ENCODE measurements around the gene ARHGEF9. TPM values are rescaled to one million over a fixed set of nuclear protein-coding genes. Genes with fewer than 3 reads are reported as not detected.
"Not testable (repeated sequence)": the region's sequence is repeated elsewhere in the genome, so short reads cannot be mapped to it uniquely, and the experiment has no call there.

Gene ARHGEF9
- total RNA-seq, 1 donor from 2014 or later: 7.4 TPM

- DNase-seq (ENCODE audit: low read depth): no peak
- TF ChIP-seq, protein P1, sequence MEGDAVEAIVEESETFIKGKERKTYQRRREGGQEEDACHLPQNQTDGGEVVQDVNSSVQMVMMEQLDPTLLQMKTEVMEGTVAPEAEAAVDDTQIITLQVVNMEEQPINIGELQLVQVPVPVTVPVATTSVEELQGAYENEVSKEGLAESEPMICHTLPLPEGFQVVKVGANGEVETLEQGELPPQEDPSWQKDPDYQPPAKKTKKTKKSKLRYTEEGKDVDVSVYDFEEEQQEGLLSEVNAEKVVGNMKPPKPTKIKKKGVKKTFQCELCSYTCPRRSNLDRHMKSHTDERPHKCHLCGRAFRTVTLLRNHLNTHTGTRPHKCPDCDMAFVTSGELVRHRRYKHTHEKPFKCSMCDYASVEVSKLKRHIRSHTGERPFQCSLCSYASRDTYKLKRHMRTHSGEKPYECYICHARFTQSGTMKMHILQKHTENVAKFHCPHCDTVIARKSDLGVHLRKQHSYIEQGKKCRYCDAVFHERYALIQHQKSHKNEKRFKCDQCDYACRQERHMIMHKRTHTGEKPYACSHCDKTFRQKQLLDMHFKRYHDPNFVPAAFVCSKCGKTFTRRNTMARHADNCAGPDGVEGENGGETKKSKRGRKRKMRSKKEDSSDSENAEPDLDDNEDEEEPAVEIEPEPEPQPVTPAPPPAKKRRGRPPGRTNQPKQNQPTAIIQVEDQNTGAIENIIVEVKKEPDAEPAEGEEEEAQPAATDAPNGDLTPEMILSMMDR (IDR thresholded peaks at IDR 0.05; ENCODE audit: insufficient read depth, low read length, severe bottlenecking): no peak
- no peak for FAIRE-seq
- no peaks in the 10 kb centered on the region for H3K36me3 ChIP-seq (ENCODE audit: control insufficient read depth, insufficient read depth, low read length)
- H3K27me3 ChIP-seq (ENCODE audit: control insufficient read depth, insufficient read depth, low read length): no peaks in the 10 kb centered on the region
- no peak overlapping the region for H3K4me3 ChIP-seq (ENCODE audit: low read depth, low read length)
Measured at GRCh38 chrX:63809173-63809572, 24.2 kb upstream of the ARHGEF9 start.

DNA sequence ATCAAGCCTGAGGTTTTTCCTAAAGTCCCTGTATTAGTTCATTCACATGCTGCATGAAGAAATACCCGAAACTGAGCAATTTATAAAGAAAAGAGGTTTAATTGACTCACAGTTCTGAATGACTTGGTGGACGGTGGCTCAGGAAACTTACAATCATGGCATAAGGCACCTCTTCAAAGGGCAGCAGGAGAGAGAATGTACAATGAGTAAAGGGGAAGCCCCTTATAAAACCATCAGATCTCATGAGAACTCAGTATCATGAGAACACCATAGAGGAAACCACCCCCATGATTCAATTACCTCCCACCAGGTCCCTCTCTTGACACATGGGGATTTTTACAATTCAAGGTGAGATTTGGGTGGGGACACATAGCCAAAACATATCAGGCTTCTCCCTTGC is 10.4 kb upstream of the ARHGEF9 start:
- not testable (repeated sequence) for H3K4me3 ChIP-seq (ENCODE audit: low read depth, low read length); H3K36me3 ChIP-seq (ENCODE audit: control insufficient read depth, insufficient read depth, low read length); H3K27me3 ChIP-seq (ENCODE audit: control insufficient read depth, insufficient read depth, low read length); FAIRE-seq; DNase-seq (ENCODE audit: low read depth)

DNA sequence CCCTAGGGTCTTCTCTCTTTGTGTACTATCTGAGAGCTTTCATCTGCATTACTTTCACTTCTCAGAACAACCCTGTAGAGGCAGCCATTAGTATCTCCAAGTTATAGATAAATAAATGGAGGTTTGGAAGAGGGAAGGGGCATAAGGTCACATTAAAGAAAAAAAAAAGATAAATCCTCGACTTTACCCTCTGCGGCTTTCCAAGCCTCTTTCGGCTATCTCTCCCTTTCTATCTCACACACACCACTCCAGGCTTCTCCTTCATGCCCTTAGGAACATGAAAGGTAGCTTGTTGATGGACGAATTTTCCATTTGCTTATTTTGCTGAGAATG is 660 bp upstream of the ARHGEF9 start:
- FAIRE-seq: no peak
- DNase-seq (ENCODE audit: low read depth): no peak
- Histone ChIP-seq H3K36me3 (ENCODE audit: control insufficient read depth, insufficient read depth, low read length) (no peaks in the 10 kb centered on the region), H3K27me3 (ENCODE audit: control insufficient read depth, insufficient read depth, low read length) (no peaks in the 10 kb centered on the region), H3K4me3 (ENCODE audit: low read depth, low read length) (no peak overlapping the region)
- TF ChIP-seq, protein P1 (IDR thresholded peaks at IDR 0.05; ENCODE audit: insufficient read depth, low read length, severe bottlenecking): no peak

- H3K4me3 ChIP-seq (ENCODE audit: low read depth, low read length): no peak overlapping the region
- TF ChIP-seq, protein P1 (IDR thresholded peaks at IDR 0.05; ENCODE audit: insufficient read depth, low read length, severe bottlenecking): no peak
- no peak for FAIRE-seq
- no peak for DNase-seq (ENCODE audit: low read depth)
- no peaks in the 10 kb centered on the region for H3K36me3 ChIP-seq (ENCODE audit: control insufficient read depth, insufficient read depth, low read length)
- H3K27me3 ChIP-seq (ENCODE audit: control insufficient read depth, insufficient read depth, low read length): no peaks in the 10 kb centered on the region
Measured at GRCh38 chrX:63784346-63784901, 590 bp downstream of the ARHGEF9 start.

GRCh38 chrX:63782515-63782914 is 2.5 kb downstream of the ARHGEF9 start:
- H3K27me3 ChIP-seq (ENCODE audit: control insufficient read depth, insufficient read depth, low read length): no peaks in the 10 kb centered on the region
- TF ChIP-seq, protein P1 (IDR thresholded peaks at IDR 0.05; ENCODE audit: insufficient read depth, low read length, severe bottlenecking): no peak
- FAIRE-seq (no peak), DNase-seq (ENCODE audit: low read depth) (no peak)
- no peaks in the 10 kb centered on the region for H3K36me3 ChIP-seq (ENCODE audit: control insufficient read depth, insufficient read depth, low read length)
- H3K4me3 ChIP-seq (ENCODE audit: low read depth, low read length): no peak overlapping the region

- H3K4me3 ChIP-seq (ENCODE audit: low read depth, low read length): no peak overlapping the region
- no peak for FAIRE-seq
- no peak for DNase-seq (ENCODE audit: low read depth)
- H3K36me3 ChIP-seq (ENCODE audit: control insufficient read depth, insufficient read depth, low read length): no peaks in the 10 kb centered on the region
- no peaks in the 10 kb centered on the region for H3K27me3 ChIP-seq (ENCODE audit: control insufficient read depth, insufficient read depth, low read length)
- TF ChIP-seq, protein P1 (IDR thresholded peaks at IDR 0.05; ENCODE audit: insufficient read depth, low read length, severe bottlenecking): no peak
Measured at GRCh38 chrX:63768760-63769159, 16.3 kb downstream of the ARHGEF9 start.
